GM18520 (cell line): ENCODE results near the gene ANKRD6.

Experiments
- ATAC-seq: cut with Tn5 transposase; IDR thresholded peaks from one replicate; pipeline ENCODE4 v1.9.1; 2021; ENCODE audit not compliant: unreplicated experiment

The ANKRD6 gene

GRCh38 chr6:89412071-89413005 lies 20.6 kb upstream of the ANKRD6 start, which contains the start of gene RRAGD:
RRAGD (minus strand) TSS chr6:89412273; CDS start chr6:89411993, 280 bp downstream.
- ATAC-seq: peak; percentile 69

- no peak for ATAC-seq
These were observed 19.9 kb upstream of the ANKRD6 start for GRCh38 chr6:89413006-89413400.

GRCh38 chr6:89414215-89414614 lies 18.7 kb upstream of the ANKRD6 start:
- no peak for ATAC-seq

- no peak for ATAC-seq
These were observed 17.8 kb upstream of the ANKRD6 start for GRCh38 chr6:89415185-89415584.

- ATAC-seq: no peak
These were observed 16.2 kb upstream of the ANKRD6 start for GRCh38 chr6:89416796-89417195.

- no peak for ATAC-seq
These were observed 2.6 kb upstream of the ANKRD6 start for GRCh38 chr6:89430201-89430962.

- ATAC-seq: no peak
These were observed 549 bp downstream of the ANKRD6 start for GRCh38 chr6:89433252-89434149.

- no peak for ATAC-seq
These were observed 1.2 kb downstream of the ANKRD6 start for GRCh38 chr6:89434150-89434499.

- no peak for ATAC-seq
These were observed 2.0 kb downstream of the ANKRD6 start for GRCh38 chr6:89434954-89435353.

- ATAC-seq: no peak
These were observed 3.3 kb downstream of the ANKRD6 start for GRCh38 chr6:89436226-89436625.

GRCh38 chr6:89438248-89438647 lies 5.3 kb downstream of the ANKRD6 start:
- ATAC-seq: no peak

GRCh38 chr6:89439014-89439413 lies 6.1 kb downstream of the ANKRD6 start:
- no peak for ATAC-seq

- ATAC-seq: no peak
These were observed 7.2 kb downstream of the ANKRD6 start for GRCh38 chr6:89440200-89440599.

- ATAC-seq: no peak
These were observed 10.7 kb downstream of the ANKRD6 start for GRCh38 chr6:89443658-89444057.

- no peak for ATAC-seq
These were observed 16.2 kb downstream of the ANKRD6 start for GRCh38 chr6:89449193-89449592.

- ATAC-seq: no peak
These were observed 19.3 kb downstream of the ANKRD6 start for GRCh38 chr6:89452281-89452680.

- ATAC-seq: no peak
These were observed 21.3 kb downstream of the ANKRD6 start for GRCh38 chr6:89454300-89454699.

- no peak for ATAC-seq
These were observed 25.8 kb downstream of the ANKRD6 start for GRCh38 chr6:89458704-89459103.

GRCh38 chr6:89459501-89459900 lies 26.5 kb downstream of the ANKRD6 start:
- no peak for ATAC-seq

GRCh38 chr6:89460713-89461112 lies 27.8 kb downstream of the ANKRD6 start:
- no peak for ATAC-seq

- ATAC-seq: no peak
These were observed 29.6 kb downstream of the ANKRD6 start for GRCh38 chr6:89462503-89462902.
